ENCODE results near the gene EFTUD2.

The EFTUD2 gene

DNA sequence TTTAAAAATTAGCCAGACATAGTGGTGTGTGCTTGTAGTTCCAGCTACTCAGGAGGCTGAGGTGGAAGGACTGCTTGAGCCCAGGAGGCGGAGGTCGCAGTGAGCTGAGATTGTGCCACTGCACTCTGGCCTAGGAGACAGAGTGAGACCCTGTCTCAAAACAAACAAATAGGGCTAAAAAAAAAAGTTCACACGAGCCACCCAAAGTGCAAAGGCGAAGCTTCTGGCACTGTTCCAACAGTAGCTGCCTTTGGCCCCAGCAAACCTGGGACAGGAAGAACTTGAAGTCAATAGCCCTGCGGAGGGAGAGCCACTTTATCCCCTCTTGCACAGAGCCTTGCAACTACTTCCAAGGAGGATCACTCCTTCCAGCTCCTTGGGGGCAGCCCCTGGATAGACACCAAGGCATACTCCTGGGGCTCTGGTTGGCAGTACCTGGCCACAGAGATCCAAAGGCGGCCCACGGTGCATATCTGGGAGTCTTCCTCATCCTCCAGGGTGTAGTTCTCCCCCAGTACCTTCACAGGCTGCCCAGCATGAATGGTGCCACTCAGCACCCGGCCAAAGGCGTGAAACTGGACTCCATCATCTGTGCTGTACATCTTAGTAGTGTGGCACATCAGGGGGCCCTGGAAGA is 36.8 kb downstream of the EFTUD2 start:
- H3K4me3 ChIP-seq: no peak overlapping the region
- no peak overlapping the region for H3K27ac ChIP-seq

DNA sequence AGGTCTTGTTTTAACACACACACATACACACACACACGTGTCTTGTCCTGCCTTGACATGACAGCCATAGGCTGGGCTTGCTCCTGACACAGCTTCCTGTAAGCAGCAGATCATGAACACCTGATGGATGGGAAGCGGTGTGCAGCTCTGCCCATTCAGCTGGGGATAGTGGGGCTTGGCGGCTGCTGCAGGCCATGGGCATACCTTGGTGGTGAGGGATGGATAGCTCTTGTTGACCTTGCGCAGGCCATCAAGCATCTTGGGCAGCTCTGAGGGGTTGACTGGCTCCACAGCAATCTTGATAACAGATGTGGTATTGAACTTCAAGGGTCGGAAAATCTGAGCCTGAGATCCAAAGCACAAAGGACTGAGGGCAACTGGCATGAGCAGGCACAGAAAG is 39.5 kb downstream of the EFTUD2 start:
- no peak overlapping the region for H3K4me3 ChIP-seq
- H3K27ac ChIP-seq: no peak overlapping the region

DNA sequence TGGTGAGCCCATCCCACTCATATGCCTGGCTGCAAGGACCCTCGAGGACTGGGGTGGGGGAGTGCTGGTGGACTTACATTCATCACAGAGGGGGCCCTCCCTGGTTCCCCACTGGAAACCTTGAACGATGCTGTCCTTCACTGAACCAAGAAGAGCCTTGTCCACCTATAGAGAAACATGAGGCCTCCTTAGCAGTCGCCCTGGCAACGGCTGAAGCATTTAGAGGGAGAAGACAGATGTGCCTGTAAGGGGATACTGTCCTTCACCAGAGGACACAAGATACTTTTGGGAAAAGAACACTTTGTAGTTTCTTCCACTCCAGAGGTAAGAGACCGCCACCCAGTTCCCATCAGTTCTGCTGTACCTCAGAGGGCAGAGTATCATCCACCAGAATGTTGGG is 45.1 kb downstream of the EFTUD2 start:
- Histone ChIP-seq H3K4me3 (no peak overlapping the region), H3K27ac (no peak overlapping the region)

DNA sequence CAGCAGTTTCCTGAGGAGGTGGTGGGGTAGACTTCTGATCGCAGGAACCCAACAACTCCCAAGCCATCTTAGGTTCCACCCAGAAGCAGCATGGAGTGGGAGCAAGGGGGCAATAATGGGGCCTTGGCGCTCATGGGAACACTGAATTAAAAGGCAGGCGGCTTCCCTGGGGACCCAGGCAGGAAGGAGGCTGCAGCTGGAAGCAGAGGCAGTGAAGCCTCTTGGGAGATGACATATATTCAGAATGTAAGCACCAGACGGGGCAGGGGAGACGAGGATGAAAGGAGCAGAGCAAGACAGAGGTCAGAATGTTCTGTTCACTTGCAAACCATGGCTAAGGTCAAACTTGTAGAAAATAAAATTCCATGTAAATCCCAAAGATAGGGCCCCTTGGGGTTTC is 48.6 kb downstream of the EFTUD2 start:
- H3K27ac ChIP-seq: peak overlapping the region in 2 of 21 experiments; percentile 7 to 60

DNA sequence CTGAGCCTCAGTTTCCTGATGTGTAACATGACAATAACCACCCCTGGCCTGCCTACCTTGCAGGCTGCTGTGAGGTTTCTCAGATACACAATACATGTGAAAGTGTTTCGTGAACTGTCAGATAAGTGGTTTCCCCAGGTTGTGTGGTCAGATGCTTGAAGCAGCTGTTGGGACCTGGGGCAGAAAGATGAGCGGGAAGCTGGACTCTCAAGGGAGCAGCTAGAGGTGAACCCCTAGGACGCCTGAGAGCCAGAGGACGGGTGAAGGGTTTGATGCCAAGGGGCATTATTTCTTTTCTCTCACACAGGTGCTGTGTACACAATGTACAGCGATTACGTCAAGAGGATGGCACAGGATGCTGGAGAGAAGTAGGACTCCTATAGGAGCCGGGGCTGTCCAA is 49.2 kb downstream of the EFTUD2 start:
- Histone ChIP-seq H3K27ac (peak overlapping the region in 2 of 21 experiments; percentile 7 to 60), H3K4me3 (no peak overlapping the region)

More for the DNA sequence above, 48.6 kb downstream of the EFTUD2 start:
- H3K4me3 ChIP-seq: no peak overlapping the region

DNA sequence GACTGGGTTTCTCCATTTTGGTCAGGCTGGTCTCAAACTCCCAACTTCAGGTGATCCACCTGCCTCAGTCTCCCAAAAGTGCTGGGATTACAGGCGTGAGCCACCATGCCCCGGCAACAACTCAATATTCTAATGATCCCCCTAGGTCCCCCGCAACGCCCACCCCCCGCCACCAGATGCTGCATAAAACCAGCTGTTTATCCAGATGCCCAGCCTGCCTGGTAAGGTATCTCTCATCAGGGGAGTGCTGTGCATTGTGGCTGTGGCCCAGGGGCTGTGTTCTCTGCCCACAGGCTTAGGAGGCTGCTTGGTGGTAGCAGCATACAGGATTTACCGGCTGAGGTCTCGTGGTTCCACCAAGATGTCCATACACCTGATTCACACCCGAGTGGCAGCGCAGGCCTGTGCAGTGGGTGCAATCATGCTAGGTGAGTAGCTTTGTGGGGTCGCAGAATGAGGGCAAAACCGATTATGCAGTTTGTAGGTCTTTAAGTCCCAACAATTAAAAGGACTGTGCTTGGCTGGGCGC is 50.2 kb downstream of the EFTUD2 start:
- Histone ChIP-seq H3K4me3 (no peak overlapping the region), H3K27ac (no peak overlapping the region)

DNA sequence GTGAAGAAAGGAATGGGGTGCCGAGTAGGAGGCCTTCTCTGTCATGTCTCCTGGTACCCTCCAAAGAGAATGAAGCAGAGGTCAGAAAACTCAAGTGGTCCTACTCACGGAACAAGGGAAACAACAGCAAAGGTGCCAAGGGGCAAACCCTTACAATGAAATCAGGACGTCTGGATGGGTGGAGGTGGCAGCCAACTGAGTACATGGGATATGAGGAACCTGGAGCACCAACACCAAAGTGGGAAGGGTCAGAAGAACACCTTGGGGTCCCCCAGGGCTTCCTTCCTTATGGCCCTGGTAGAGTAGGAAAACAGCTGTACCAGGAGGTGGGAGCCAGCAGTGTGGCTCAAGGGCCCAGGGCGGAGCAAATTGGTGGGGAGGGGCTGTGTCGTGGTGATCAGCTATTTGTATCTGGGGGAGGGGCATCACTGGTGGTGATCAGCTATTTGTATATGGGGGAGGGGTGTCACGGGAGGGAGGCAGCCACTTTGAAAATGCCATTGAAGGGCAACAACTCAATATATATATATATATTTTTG is 50.9 kb downstream of the EFTUD2 start:
- no peak overlapping the region for H3K4me3 ChIP-seq
- H3K27ac ChIP-seq: no peak overlapping the region

DNA sequence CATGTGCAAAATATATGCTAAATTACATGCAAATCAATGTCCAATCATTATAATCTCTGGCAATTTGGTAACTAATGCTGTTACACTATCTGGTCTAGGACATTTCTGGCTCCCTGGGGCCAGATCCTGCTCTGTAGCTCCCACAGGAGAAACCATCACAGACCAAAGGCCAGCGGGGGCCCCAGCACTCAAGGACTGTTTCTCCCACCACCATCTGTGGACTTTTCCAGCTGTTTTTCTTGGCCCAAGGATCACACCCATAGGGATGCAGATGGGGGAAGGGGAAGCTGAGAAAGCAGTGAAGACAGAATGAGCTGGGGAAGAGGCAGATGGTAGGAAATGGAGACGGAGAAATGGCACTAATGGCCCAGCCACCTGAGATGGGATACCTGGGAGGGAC is 51.7 kb downstream of the EFTUD2 start, which contains the start of gene HIGD1B:
Gene HIGD1B, plus strand, starts transcription at position 298 of the 400 bp plus-strand sequence. CDS start 270 bp downstream, outside the sequence.
- no peak within 1 kb of the TSS for H3K27ac ChIP-seq
- H3K4me3 ChIP-seq: no peak within 1 kb of the TSS

DNA sequence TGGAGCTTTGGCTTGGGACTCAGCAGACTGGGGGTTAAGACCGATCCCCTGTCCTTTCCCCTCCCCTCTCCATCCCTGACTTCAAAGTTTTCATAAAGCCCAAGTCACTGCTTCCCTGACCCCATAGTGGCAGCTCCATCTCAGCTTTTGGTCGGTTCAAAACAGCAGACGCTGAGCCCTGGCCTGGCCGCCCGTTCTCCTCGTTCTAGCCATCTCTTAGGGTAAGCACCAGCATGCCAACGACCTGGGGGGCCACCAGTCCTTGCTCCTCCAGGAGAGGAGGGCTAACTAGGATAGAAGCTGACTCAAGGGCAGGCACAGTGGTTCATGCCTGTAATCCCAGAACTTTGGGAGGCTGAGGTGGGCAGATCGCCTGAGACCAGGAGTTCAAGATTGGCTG is 53.0 kb downstream of the EFTUD2 start:
- no peak overlapping the region for H3K4me3 ChIP-seq
- no peak overlapping the region for H3K27ac ChIP-seq

DNA sequence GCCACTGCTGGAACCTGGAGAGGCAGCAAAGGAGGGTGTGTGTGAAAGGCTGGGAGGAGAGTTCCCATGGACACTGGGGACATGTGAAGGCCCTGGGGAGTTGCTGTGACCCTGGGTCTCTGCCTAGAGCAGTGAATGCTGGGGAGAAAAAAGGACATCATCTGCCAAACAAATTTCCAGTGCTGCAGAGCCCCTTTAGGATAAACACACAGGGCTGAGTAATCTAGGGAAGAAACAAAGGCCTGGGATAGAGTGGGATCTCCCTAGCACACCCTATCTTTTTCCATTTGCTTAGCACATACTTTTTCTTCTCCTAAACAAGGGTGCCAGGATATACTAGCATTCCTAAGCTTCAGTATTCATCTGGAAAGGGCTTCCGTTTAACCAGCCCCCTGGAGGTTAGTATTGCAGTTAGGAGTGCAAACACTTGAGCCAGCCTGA is 54.8 kb downstream of the EFTUD2 start:
- no peak overlapping the region for H3K27ac ChIP-seq
- no peak overlapping the region for H3K4me3 ChIP-seq

DNA sequence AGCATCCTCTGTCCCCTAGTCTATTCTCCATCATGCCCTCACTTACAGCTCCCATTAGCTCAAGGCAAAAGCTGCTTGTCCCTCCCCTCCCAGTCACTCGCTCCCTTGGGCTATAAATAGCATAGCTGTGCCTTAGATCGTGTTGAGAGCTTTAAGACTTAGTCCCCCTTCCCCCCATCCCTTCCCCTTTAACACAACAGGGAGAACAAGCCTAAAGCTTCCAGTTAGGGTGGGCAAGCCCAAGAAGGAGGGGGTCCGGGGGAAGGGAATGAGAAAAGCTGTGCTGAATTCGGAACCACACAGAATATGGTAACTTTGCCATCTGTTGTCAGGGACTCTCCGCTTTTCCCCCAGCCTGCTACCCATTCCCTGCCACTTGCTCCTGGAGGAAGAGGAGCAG is 56.5 kb downstream of the EFTUD2 start:
- Histone ChIP-seq H3K27ac (peak overlapping the region in 1 of 21 experiments; percentile 28), H3K4me3 (no peak overlapping the region)

DNA sequence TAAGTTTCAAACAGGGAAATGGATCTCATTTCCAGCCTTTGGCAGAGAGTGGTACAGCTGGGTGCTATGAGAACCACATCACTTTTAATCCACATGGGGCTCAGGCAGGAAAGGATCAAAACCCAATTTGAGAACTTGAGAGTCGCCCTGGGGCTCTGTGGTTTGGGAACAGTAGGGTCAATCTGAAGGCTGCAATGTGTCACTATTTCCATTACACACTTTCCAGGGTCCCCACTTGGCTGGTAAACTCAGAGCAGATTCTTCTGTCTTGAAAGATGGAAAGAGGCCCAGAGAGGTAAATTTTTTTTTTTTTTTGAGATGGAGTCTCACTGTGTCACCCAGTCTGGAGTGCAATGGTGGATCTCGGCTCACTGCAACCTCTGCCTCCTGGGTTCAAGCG is 58.3 kb downstream of the EFTUD2 start:
- no peak overlapping the region for H3K4me3 ChIP-seq
- peak overlapping the region in 1 of 21 experiments; percentile 44 for H3K27ac ChIP-seq

DNA sequence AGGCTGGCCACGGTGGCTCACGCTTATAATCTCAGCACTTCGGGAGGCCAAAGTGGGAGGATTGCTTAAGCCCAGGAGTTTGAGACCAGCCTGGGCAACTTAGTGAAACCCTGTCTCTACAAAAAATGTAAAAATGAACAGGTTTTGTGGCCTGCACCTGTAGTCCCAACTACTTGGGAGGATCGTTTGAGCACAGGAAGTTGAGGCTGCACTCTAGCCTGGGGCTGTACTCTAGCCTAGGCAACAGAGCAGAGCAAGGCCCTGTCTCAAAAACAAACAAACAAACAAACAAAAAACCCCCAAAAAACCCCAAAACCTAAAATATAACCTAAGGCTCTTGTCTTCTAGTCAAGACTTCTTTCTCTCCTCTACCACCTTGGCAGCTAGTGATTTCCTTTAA is 59.0 kb downstream of the EFTUD2 start:
- H3K27ac ChIP-seq: peak overlapping the region in 1 of 21 experiments; percentile 44

DNA sequence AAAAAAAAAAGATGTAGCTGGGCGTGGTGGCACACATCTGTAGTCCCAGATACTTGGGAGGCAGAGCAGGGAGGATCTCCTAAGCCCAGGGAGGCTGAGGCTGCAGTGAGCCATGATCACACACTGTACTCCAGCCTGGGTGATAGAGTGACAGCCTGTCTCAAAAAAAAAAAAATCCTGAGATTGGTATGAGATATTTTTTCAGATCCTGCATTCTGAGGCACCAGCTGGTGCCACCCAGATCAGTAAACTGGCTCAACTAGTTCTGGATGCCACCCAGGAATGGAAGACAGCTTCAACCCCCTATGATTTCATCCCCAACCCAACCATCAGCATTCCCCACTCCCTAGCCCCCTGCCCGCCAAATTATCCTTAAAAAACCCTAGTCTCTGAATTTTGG is 62.0 kb downstream of the EFTUD2 start:
- no peak overlapping the region for H3K4me3 ChIP-seq
- H3K27ac ChIP-seq: no peak overlapping the region

More for the DNA sequence above, 59.0 kb downstream of the EFTUD2 start:
- H3K4me3 ChIP-seq: no peak overlapping the region

DNA sequence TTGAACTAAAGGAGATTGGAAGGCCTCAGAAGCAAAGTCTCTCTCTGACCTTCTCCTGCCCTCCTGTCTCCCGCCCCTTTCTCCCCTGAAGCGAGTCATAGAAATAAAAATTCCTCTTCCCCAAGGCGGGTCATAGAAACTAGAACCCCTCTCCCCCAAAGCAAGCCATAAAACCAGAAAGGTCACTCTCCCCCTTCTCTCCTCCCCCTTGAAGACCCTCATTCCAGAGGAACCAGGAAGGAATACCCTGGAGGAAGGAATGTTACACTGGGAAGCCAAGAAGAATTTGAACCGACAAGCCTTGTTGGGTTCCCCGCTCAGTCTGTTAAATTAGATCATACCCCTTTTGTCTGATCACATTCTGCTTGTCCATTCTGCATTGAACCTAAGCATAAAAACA is 66.4 kb downstream of the EFTUD2 start:
- H3K4me3 ChIP-seq: no peak overlapping the region
- no peak overlapping the region for H3K27ac ChIP-seq

DNA sequence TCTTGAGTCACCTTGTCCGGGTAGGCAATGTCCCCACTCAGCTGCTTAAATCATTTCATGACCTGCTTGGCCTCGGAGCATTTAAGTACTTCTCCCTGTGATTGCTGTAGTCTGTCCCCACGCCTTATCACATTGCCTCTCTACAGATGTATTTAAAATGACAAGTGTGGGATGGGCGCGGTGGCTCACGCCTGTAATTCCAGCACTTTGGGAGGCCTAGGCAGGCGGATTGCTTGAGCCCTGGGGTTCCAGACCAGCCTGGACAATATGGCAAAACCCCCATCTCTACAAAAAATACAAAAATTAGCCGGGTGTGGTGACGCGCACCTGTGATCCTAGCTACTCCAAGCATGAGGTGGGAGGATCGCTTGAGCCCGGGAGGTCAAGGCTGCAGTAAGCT is 67.9 kb downstream of the EFTUD2 start:
- Histone ChIP-seq H3K4me3 (no peak overlapping the region), H3K27ac (no peak overlapping the region)

DNA sequence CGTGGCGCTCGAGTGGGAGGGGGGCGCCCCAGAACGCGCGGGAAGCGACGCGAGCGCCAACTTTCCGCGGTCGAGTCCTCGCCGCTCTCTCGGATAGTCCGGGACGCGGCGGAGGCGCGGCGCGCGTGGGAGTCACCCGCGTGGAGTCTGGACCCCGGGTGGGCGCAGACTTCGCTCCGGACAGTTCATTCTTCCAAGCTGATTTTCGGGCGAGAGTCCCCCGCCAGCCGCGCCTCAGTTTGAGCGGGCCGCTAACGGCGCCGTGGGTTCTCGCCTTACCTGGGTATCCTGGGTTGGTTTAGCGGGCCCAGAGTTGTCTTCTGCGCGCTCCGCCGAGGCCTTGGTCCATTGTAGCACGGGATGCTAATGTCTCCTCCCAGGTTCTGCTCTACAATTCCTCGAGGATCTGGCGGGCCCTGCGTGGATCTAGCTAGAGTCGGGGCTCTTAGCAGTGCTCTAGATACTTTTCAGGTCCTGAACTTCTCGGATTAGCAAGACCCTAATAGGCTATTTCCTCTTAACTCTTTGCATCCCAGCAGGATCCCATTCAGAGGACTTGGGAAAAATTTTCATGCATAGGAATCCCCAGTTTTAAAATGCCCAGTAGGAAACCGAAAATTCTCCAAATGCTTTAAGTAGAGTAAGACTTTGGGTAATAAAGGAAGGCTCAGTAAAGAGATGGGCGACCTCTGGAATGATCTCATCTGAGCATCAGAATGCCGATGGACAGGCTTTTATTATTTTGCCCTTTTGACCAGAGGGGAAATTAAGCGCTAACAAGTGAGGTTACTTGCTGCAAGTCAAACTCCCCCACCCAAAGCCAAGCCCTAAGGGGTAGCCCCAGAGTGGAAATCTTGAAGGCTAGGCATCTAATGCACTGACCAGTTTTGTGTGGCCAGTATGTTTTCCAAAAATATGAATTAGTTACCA is 68.6 kb downstream of the EFTUD2 start:
- H3K27ac ChIP-seq: peak overlapping the region in 8 of 21 experiments; percentile 24 to 91 (median 76)
- peak overlapping the region; percentile 39 to 57 (median 48) for H3K4me3 ChIP-seq

DNA sequence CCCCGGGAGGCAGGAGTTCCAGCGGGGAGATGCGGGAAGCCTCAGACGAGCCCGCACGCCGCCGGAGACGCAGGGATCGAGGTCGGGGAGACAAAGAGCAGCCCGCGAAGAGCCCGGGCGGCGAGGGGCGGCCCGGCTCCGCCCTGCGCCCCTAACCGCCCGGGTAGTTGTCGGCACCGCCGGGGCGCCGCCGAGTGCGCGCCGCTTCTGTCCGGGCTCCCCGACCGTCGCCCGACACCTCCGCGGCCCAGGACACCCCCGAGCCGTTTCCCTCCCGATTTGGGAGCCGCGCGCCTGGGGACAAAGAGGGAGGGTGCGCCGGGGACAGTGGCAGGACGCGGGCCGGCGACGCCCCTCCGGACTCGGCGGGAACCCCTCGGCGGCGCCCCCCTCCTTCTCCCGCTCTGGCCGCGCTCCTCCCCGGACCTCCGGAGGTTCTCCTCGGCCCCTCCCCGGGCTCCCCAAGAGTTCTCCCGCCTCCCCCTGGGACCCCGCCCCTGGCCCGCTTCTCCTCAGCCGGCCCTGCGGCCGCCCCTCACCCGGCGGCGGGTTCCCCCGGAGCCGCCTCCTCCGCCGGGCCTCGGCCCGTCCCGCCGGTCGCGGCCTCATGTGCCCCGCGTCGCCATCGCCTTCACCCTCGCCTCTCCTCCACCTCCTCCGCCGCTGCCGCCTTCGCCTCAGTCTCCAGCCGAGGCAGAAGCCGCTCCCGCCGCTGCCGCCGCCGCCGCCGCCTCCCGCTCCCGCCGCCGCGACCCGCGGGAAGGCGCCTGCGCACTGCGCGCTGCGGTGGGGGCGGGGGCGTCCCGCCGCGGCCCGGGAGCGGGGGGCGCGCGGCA is 69.5 kb downstream of the EFTUD2 start, which contains the start of gene GJC1:
Gene GJC1, minus strand, starts transcription at position 765 of the 836 bp plus-strand sequence. CDS start 24,470 bp downstream, outside the sequence.
- Histone ChIP-seq H3K27ac (peak within 1 kb of the TSS in 20 of 21 experiments; percentile 23 to 91 (median 72)), H3K4me3 (peak within 1 kb of the TSS; percentile 39 to 57 (median 48))

DNA sequence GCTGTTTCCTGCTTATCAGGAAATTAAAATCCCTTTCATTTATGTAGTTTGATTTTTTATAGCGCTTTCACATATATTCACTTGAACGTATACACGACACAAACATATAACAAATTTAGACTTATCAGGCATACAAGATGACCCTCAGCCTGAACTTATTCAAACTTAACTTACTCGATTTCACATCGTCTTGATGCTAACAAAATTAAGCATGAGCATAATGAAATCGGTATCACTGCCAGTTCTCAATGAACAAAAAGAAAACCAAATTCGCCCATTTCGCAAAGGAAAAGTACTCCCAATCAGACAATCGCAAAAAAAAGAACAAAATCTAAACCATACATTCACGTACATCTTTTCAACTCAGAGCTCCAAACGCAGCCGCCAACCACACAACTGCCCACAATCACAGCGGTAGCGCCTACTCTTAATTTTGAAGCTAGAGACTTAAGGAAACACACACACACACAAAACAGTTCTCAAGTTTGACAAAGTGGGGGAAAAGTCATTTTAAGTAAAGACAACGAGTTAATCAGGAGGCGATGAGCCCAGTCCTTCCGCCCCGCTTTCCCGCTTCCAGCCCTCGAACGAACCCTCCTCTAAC is 70.2 kb downstream of the EFTUD2 start:
- peak overlapping the region; percentile 39 to 57 (median 48) for H3K4me3 ChIP-seq

More for the DNA sequence above, 70.2 kb downstream of the EFTUD2 start:
- peak overlapping the region in 19 of 21 experiments; percentile 23 to 91 (median 74) for H3K27ac ChIP-seq
